ENCODE measurements around the gene ASGR1.
"Not testable (repeated sequence)": the region's sequence is repeated elsewhere in the genome, so short reads cannot be mapped to it uniquely, and the experiment has no call there.

DNA sequence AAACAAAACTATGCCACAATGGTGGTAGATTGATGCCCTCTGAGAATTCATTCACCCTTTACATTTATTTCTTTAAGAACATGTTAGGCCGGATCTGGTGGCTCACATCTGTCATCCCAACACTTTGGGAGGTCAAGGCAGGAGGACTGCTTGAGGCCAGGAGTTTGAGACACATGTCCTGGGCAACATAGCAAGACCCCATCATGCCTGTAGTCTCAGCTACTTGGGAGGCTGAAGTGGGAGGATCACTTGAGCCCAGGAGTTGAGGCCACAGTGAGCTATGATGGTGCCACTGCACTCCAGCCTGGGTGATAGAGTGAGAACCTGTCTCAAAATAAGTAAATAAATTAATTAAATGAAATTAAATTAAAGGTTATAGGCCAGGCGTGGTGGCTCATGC is 2.9 kb upstream of the ASGR1 start:
- TF ChIP-seq, protein P1, sequence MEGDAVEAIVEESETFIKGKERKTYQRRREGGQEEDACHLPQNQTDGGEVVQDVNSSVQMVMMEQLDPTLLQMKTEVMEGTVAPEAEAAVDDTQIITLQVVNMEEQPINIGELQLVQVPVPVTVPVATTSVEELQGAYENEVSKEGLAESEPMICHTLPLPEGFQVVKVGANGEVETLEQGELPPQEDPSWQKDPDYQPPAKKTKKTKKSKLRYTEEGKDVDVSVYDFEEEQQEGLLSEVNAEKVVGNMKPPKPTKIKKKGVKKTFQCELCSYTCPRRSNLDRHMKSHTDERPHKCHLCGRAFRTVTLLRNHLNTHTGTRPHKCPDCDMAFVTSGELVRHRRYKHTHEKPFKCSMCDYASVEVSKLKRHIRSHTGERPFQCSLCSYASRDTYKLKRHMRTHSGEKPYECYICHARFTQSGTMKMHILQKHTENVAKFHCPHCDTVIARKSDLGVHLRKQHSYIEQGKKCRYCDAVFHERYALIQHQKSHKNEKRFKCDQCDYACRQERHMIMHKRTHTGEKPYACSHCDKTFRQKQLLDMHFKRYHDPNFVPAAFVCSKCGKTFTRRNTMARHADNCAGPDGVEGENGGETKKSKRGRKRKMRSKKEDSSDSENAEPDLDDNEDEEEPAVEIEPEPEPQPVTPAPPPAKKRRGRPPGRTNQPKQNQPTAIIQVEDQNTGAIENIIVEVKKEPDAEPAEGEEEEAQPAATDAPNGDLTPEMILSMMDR (IDR thresholded peaks at IDR 0.05) = not testable (repeated sequence)
- TF ChIP-seq ZFX (IDR thresholded peaks at IDR 0.05; ENCODE audit: borderline replicate concordance) = not testable (repeated sequence)

Measured in 22Rv1 (cell line).